Calu3 (cell line): ENCODE data around the gene PZP. TPM values are rescaled to one million over a fixed set of nuclear protein-coding genes. Genes with fewer than 3 reads are reported as not detected.

Source experiments
- BruUV-seq: library from RNA; stranded (reverse); fragments of 400-500 nt; replicated peaks from 2 replicates; lab custom pipeline; 2021; lab: Mats Ljungman, UMichigan
- CTCF ChIA-PET: fragments of 300-600 bp; sonication (Branson Sonifier 250); formaldehyde crosslinking; loops from one replicate; lab custom pipeline; 2022; ENCODE audit warnings: antibody characterized with exemption; lab: Charles Lee
- DNase-seq: peaks from one replicate; pipeline ENCODE4 v3.0.0; 2022
- H3K27ac Mint-ChIP-seq: one replicate; pipeline ENCODE4 v1.8.0; 2022; ENCODE audit warnings: mixed read lengths; ENCODE audit not compliant: unreplicated experiment
- H3K27me3 Mint-ChIP-seq: one replicate; pipeline ENCODE4 v1.8.0; 2022; ENCODE audit warnings: mixed read lengths; ENCODE audit not compliant: unreplicated experiment
- H3K36me3 Mint-ChIP-seq: one replicate; pipeline ENCODE4 v1.8.0; 2022; ENCODE audit warnings: mild to moderate bottlenecking, moderate library complexity, mixed read lengths; ENCODE audit not compliant: insufficient read depth, unreplicated experiment
- H3K4me1 Mint-ChIP-seq: one replicate; pipeline ENCODE4 v1.8.0; 2022; ENCODE audit warnings: mild to moderate bottlenecking, low read depth, mixed read lengths; ENCODE audit not compliant: unreplicated experiment
- H3K4me3 Mint-ChIP-seq: one replicate; pipeline ENCODE4 v1.8.0; 2022; ENCODE audit warnings: mild to moderate bottlenecking, low read depth, moderate library complexity, mixed read lengths; ENCODE audit not compliant: unreplicated experiment
- H3K9me3 Mint-ChIP-seq: one replicate; pipeline ENCODE4 v1.8.0; 2022; ENCODE audit warnings: low read depth, mixed read lengths; ENCODE audit not compliant: unreplicated experiment
- intact Hi-C: fragments of 100-400 bp; cut with micrococcal nuclease; formaldehyde crosslinking; loops from one replicate; pipeline ENCODE4 v1.10.0; 2022; ENCODE audit not compliant: unreplicated experiment
- total RNA-seq: library from RNA; stranded (reverse); gene quantifications from 2 replicates; pipeline ENCODE4 v1.2.3, GENCODE V29; 2022
- TF ChIP-seq, protein P1 (sequence below): fragments of 200-600 bp; IDR thresholded peaks from one replicate; pipeline ENCODE4 v1.8.0; 2022; ENCODE audit warnings: antibody characterized with exemption; ENCODE audit not compliant: unreplicated experiment

Gene PZP
- total RNA-seq, 1 experiment from 2014 or later: not detected

GRCh38 chr12:9104767-9105423 lies 103.3 kb downstream of the PZP start:
- TF ChIP-seq, protein P1, sequence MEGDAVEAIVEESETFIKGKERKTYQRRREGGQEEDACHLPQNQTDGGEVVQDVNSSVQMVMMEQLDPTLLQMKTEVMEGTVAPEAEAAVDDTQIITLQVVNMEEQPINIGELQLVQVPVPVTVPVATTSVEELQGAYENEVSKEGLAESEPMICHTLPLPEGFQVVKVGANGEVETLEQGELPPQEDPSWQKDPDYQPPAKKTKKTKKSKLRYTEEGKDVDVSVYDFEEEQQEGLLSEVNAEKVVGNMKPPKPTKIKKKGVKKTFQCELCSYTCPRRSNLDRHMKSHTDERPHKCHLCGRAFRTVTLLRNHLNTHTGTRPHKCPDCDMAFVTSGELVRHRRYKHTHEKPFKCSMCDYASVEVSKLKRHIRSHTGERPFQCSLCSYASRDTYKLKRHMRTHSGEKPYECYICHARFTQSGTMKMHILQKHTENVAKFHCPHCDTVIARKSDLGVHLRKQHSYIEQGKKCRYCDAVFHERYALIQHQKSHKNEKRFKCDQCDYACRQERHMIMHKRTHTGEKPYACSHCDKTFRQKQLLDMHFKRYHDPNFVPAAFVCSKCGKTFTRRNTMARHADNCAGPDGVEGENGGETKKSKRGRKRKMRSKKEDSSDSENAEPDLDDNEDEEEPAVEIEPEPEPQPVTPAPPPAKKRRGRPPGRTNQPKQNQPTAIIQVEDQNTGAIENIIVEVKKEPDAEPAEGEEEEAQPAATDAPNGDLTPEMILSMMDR: no peak
- intact Hi-C loops: no loop called here
- BruUV-seq: no TSS peak
- Mint-ChIP-seq H3K9me3 (no peaks in the 10 kb centered on the region), H3K4me3 (no peak overlapping the region), H3K36me3 (no peaks in the 10 kb centered on the region), H3K4me1 (no peaks in the 10 kb centered on the region), H3K27ac (no peak overlapping the region), H3K27me3 (no peaks in the 10 kb centered on the region)
- CTCF ChIA-PET: interaction anchor here (0.7 kb wide), 1 partner anchor 219 kb away, joined by 3 read pairs; no protein-coding TSS in a partner anchor
- no peak for DNase-seq

GRCh38 chr12:9104087-9104486 lies 104.1 kb downstream of the PZP start:
- Mint-ChIP-seq H3K27ac (no peak overlapping the region), H3K4me3 (no peak overlapping the region), H3K36me3 (no peaks in the 10 kb centered on the region), H3K27me3 (no peaks in the 10 kb centered on the region), H3K4me1 (no peaks in the 10 kb centered on the region), H3K9me3 (no peaks in the 10 kb centered on the region)
- no peak for DNase-seq
- BruUV-seq: no TSS peak
- intact Hi-C loops: no loop called here
- TF ChIP-seq, protein P1: no peak
- CTCF ChIA-PET: no interaction called here

DNA sequence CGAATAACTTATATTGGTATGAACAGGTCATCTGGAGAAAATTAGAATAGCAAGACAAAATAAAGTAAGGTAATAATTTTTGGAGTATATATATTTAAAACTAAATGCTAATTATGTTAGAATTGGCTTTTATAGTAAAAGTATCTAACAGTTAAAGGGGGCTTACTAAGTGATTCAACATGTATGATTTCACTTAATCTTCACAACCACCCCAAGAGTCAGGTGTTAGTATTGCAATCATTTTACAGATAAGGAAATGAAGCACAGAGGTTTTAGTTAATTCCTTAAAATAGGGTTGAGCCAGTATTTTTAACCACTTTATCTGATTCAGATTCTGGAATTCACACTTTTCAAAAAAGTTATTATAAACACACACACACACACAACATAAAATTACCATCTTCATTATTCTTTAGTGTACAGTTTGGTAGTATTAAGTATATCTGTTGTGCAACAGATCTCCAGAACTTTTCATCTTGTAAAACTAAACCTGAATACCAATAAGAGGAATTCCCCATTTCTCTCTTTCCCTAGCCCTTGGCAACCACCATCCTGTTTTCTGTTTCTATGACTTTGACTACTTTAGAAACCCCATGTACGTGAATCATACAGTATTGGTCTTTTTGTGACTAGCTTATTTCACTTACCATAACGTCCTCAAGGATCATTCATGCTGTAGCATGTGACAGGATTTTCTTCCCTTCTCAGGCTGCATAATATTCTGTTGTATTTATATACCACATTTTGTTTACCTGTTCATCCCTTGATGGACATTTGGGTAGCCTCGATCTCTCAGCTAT lies 104.9 kb downstream of the PZP start:
- Mint-ChIP-seq H3K27ac (no peak overlapping the region), H3K9me3 (no peaks in the 10 kb centered on the region), H3K36me3 (no peaks in the 10 kb centered on the region), H3K4me1 (no peaks in the 10 kb centered on the region), H3K4me3 (no peak overlapping the region), H3K27me3 (no peaks in the 10 kb centered on the region)
- intact Hi-C loops: no loop called here
- BruUV-seq: no TSS peak
- TF ChIP-seq, protein P1: no peak
- CTCF ChIA-PET: no interaction called here
- DNase-seq: no peak

DNA sequence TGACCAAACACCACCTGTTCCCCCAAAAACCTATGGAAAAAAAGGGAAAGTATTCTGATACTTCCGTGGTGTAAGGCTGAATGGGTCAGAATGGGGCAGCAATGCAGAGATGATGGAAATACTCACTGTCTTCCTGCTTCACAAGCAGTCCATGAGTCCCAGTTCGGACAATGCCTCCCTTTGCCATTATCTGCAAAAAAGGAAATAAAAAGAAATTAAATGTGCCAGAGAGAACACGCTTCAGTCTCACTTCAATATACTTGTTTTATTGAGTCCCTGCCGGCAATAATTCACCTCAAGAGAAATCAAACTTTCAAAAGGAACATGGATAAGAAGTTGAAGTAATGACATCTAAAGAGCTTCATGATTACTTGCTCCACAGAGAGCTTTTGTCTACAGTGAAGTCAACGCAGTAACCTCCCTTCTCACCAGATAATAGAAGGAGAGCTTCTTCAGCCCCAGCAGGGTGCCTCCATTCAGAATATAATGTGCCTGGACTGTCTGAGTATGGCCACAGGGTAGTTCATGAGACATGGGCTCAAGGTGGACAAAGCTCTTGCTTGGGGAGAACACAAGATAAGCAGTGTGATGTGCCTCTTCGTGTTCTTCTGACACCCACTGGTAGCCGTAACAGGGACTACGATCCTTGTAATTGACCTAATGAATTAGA lies 107.0 kb downstream of the PZP start:
- Mint-ChIP-seq H3K4me3 (no peak overlapping the region), H3K27me3 (no peaks in the 10 kb centered on the region), H3K9me3 (no peaks in the 10 kb centered on the region), H3K36me3 (no peaks in the 10 kb centered on the region), H3K4me1 (no peaks in the 10 kb centered on the region), H3K27ac (no peak overlapping the region)
- BruUV-seq: no TSS peak
- CTCF ChIA-PET: no interaction called here
- no peak for DNase-seq
- intact Hi-C loops: no loop called here
- TF ChIP-seq, protein P1: no peak
